GM23338 (cell line): ENCODE data around the gene SYT9. TPM values are rescaled to one million over a fixed set of nuclear protein-coding genes. Genes with fewer than 3 reads are reported as not detected.
A peak's percentile ranks its signal among the peaks of the same experiment; 100 is the strongest.

Experiments
- ATAC-seq: fragments of 200-7000 bp; cut with Tn5 transposase; 3 replicates; pipeline ENCODE4 v1.9.1; 2020
- DNase-seq: peaks from one replicate; pipeline ENCODE4 v3.0.0-alpha.2; 2015; ENCODE audit warnings: low spot score
- H2AFZ ChIP-seq: fragments of 200-600 bp; sonication (generic); 2 replicates; pipeline ENCODE4 v1.8.0; 2016; ENCODE audit warnings: antibody characterized with exemption, mild to moderate bottlenecking, moderate library complexity
- H3F3A ChIP-seq: fragments of 200-600 bp; sonication (generic); replicated peaks from 2 replicates; pipeline ENCODE4 v1.8.0; 2017; ENCODE audit warnings: antibody characterized with exemption, mixed run types, low read depth
- H3K27ac ChIP-seq: fragments of 200-600 bp; sonication (generic); 2 replicates; pipeline ENCODE4 v1.6.1; 2016; ENCODE audit warnings: low read depth
- H3K27me3 ChIP-seq: fragments of 200-600 bp; sonication (generic); 2 replicates; pipeline ENCODE4 v1.8.0; 2016; ENCODE audit warnings: mild to moderate bottlenecking, mixed run types, moderate library complexity; ENCODE audit not compliant: insufficient read depth
- H3K36me3 ChIP-seq: fragments of 200-600 bp; sonication (generic); 2 replicates; pipeline ENCODE4 v1.8.0; 2016; ENCODE audit warnings: mild to moderate bottlenecking; ENCODE audit not compliant: insufficient read depth
- H3K4me1 ChIP-seq: fragments of 200-600 bp; sonication (generic); 2 replicates; pipeline ENCODE4 v1.8.0; 2016; ENCODE audit warnings: mild to moderate bottlenecking, moderate library complexity; ENCODE audit not compliant: insufficient read depth
- H3K4me2 ChIP-seq: fragments of 200-600 bp; sonication (generic); 2 replicates; pipeline ENCODE4 v1.7.1; 2017; ENCODE audit warnings: mixed run types
- H3K4me3 ChIP-seq: fragments of 200-600 bp; sonication (generic); 2 replicates; pipeline ENCODE4 v1.6.1; 2016; ENCODE audit warnings: mixed run types
- H3K79me2 ChIP-seq: fragments of 200-600 bp; sonication (generic); replicated peaks from 2 replicates; pipeline ENCODE4 v1.8.0; 2017; ENCODE audit warnings: mild to moderate bottlenecking; ENCODE audit not compliant: insufficient read depth
- H3K9me2 ChIP-seq: fragments of 200-600 bp; sonication (generic); 2 replicates; pipeline ENCODE4 v1.8.0; 2017; ENCODE audit not compliant: insufficient read depth
- H4K20me1 ChIP-seq: fragments of 200-600 bp; sonication (generic); replicated peaks from 2 replicates; pipeline ENCODE4 v1.8.0; 2017; ENCODE audit warnings: mild to moderate bottlenecking; ENCODE audit not compliant: insufficient read depth
- H3K27ac Mint-ChIP-seq: 2 replicates; pipeline ENCODE4 v1.8.0; 2020; ENCODE audit warnings: inconsistent platforms, mild to moderate bottlenecking, moderate library complexity, mixed read lengths
- H3K27me3 Mint-ChIP-seq: 3 replicates; pipeline ENCODE4 v1.8.0; 2022; ENCODE audit warnings: low read depth, mild to moderate bottlenecking, moderate library complexity, mixed read lengths, inconsistent platforms; ENCODE audit not compliant: insufficient read depth, poor library complexity
- H3K36me3 Mint-ChIP-seq: 3 replicates; pipeline ENCODE4 v1.8.0; 2021; ENCODE audit warnings: low read depth, mild to moderate bottlenecking, inconsistent platforms, moderate library complexity, mixed read lengths
- H3K4me1 Mint-ChIP-seq: 3 replicates; pipeline ENCODE4 v1.8.0; 2020; ENCODE audit warnings: mild to moderate bottlenecking, inconsistent platforms, mixed read lengths
- H3K4me3 Mint-ChIP-seq: 3 replicates; pipeline ENCODE4 v1.8.0; 2021; ENCODE audit warnings: moderate library complexity, mild to moderate bottlenecking, inconsistent platforms, mixed read lengths
- H3K9me3 Mint-ChIP-seq: 3 replicates; pipeline ENCODE4 v1.8.0; 2020; ENCODE audit warnings: moderate library complexity, mild to moderate bottlenecking, inconsistent platforms, mixed read lengths
- CREB1 ChIP-seq: fragments of 250-450 bp; sonication (Bioruptor Pico); IDR thresholded peaks from 2 replicates; pipeline ENCODE4 v1.5.0; 2020; ENCODE audit warnings: low read depth, mild to moderate bottlenecking, moderate library complexity
- CTCF ChIP-seq, 2 experiments: fragments of 200-600 bp in 1 of 2; sonication (generic) in 1 of 2; conservative IDR thresholded peaks; 2 replicates each; pipeline versions ENCODE4 v1.5.1 to v1.6.1; 2016 to 2017; ENCODE audit warnings: antibody characterized with exemption in 2 of 2, low read depth in 2 of 2, mild to moderate bottlenecking in 2 of 2, moderate library complexity in 1 of 2
- ETS1 ChIP-seq: IDR thresholded peaks from 2 replicates; pipeline ENCODE4 v1.6.1; 2016; ENCODE audit warnings: antibody characterized with exemption
- EZH2 ChIP-seq: fragments of 200-600 bp; sonication (generic); IDR thresholded peaks from one replicate; pipeline ENCODE4 v1.8.0; 2017; ENCODE audit warnings: antibody characterized with exemption, mild to moderate bottlenecking, low read depth; ENCODE audit not compliant: unreplicated experiment
- EZH2phosphoT487 ChIP-seq: fragments of 200-600 bp; sonication (generic); IDR thresholded peaks from one replicate; pipeline ENCODE4 v1.8.1; 2018; ENCODE audit warnings: antibody characterized with exemption; ENCODE audit not compliant: unreplicated experiment
- JUNB ChIP-seq: IDR thresholded peaks from one replicate; pipeline ENCODE4 v1.6.1; 2016; ENCODE audit warnings: antibody characterized with exemption; ENCODE audit not compliant: unreplicated experiment
- NANOG ChIP-seq: IDR thresholded peaks from 2 replicates; pipeline ENCODE4 v1.6.1; 2016; ENCODE audit warnings: antibody characterized with exemption, borderline replicate concordance
- POLR2AphosphoS5 ChIP-seq: IDR thresholded peaks from 2 replicates; pipeline ENCODE4 v1.6.1; 2016; ENCODE audit warnings: antibody characterized with exemption, low read depth
- STAT1 ChIP-seq: IDR thresholded peaks from one replicate; pipeline ENCODE4 v1.6.1; 2016; ENCODE audit warnings: antibody characterized with exemption; ENCODE audit not compliant: unreplicated experiment
- ZNF114 ChIP-seq: fragments of 250-450 bp; sonication (Bioruptor Pico); IDR thresholded peaks from 2 replicates; pipeline ENCODE4 v1.5.0; 2020; ENCODE audit warnings: mild to moderate bottlenecking, moderate library complexity
- ZNF331 ChIP-seq: fragments of 250-450 bp; sonication (Bioruptor Pico); IDR thresholded peaks from 2 replicates; pipeline ENCODE4 v1.5.0; 2020; ENCODE audit warnings: low read depth, mild to moderate bottlenecking, moderate library complexity
- ZNF462 ChIP-seq: fragments of 250-450 bp; sonication (Bioruptor Pico); IDR thresholded peaks from 2 replicates; pipeline ENCODE4 v1.5.0; 2020; ENCODE audit warnings: mild to moderate bottlenecking, moderate library complexity
- polyA plus RNA-seq: library from polyadenylated mRNA; unstranded; fragments of >200 nt; fragmentation: Nextera tagmentation; extraction: Ambion mirVana; gene quantifications from 2 replicates; pipeline ENCODE4 v1.2.1, GENCODE V29; 2016
- total RNA-seq: library from RNA; depleted of rRNA; stranded (reverse); fragments of >200 nt; shearing (Covaris generic); gene quantifications from 2 replicates; pipeline ENCODE4 v1.2.3, GENCODE V29; 2014
- TF ChIP-seq, protein P1 (sequence below): IDR thresholded peaks from one replicate; pipeline ENCODE4 v1.6.1; 2018; ENCODE audit warnings: antibody characterized with exemption; ENCODE audit not compliant: unreplicated experiment

Gene SYT9
- total and polyA plus RNA-seq, 2 experiments from 2014 or later, result 0.91 to 2.4 TPM

DNA sequence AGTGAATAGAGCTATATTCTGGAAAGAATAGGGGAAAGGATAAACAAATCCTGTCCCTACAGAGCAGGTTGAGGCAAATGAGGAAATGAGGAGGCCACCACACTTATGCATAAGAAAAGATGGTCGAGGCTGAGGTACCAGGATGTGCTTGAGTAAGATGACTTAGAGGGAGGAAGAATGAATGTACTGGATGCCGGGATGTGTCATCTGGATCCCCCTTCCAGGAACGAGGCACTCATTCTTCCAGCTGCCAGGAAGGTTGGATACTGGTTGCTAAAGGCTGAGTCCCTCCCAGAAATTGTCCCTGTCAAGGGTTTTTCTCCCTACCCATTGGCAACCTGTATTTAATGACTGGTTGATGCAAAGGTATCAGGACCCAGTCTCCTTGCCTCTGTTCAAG is 31.1 kb upstream of the SYT9 start:
- DNase-seq (peak; percentile 9), ATAC-seq (no peak)
- no peak overlapping the region for H3K27ac Mint-ChIP-seq
- Histone ChIP-seq H2AFZ (0 out of 2 replicates have a peak overlapping the region, but pooled peaks have one; percentile 9), H3K27me3 (no peaks in the 10 kb centered on the region), H4K20me1 (no peaks in the 10 kb centered on the region), H3K79me2 (no peaks in the 10 kb centered on the region), H3K9me2 (no peaks in the 10 kb centered on the region), H3K36me3 (no peaks in the 10 kb centered on the region), H3K27ac (no peak overlapping the region), H3K4me3 (no peak overlapping the region), H3K4me1 (peaks cover 6% of the 10 kb centered on the region; the same call in 1 of the 2 replicates), H3F3A (no peaks in the 10 kb centered on the region), H3K4me2 (no peak overlapping the region)
- H3K36me3 Mint-ChIP-seq, result no peaks in the 10 kb centered on the region
- no peaks in the 10 kb centered on the region for H3K9me3 Mint-ChIP-seq
- TF ChIP-seq, protein P1, sequence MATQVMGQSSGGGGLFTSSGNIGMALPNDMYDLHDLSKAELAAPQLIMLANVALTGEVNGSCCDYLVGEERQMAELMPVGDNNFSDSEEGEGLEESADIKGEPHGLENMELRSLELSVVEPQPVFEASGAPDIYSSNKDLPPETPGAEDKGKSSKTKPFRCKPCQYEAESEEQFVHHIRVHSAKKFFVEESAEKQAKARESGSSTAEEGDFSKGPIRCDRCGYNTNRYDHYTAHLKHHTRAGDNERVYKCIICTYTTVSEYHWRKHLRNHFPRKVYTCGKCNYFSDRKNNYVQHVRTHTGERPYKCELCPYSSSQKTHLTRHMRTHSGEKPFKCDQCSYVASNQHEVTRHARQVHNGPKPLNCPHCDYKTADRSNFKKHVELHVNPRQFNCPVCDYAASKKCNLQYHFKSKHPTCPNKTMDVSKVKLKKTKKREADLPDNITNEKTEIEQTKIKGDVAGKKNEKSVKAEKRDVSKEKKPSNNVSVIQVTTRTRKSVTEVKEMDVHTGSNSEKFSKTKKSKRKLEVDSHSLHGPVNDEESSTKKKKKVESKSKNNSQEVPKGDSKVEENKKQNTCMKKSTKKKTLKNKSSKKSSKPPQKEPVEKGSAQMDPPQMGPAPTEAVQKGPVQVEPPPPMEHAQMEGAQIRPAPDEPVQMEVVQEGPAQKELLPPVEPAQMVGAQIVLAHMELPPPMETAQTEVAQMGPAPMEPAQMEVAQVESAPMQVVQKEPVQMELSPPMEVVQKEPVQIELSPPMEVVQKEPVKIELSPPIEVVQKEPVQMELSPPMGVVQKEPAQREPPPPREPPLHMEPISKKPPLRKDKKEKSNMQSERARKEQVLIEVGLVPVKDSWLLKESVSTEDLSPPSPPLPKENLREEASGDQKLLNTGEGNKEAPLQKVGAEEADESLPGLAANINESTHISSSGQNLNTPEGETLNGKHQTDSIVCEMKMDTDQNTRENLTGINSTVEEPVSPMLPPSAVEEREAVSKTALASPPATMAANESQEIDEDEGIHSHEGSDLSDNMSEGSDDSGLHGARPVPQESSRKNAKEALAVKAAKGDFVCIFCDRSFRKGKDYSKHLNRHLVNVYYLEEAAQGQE, result no peak
- TF ChIP-seq JUNB (no peak), EZH2 (no peak), ZNF462 (CRISPR knock-in tag) (no peak), CTCF (conservative IDR thresholded peaks at IDR 0.05; ENCODE audit: low read depth in 2 of 2) (no peak), STAT1 (no peak), ETS1 (no peak), NANOG (no peak), EZH2phosphoT487 (no peak), CREB1 (CRISPR knock-in tag) (no peak), ZNF114 (CRISPR knock-in tag) (no peak), ZNF331 (CRISPR knock-in tag) (no peak), POLR2AphosphoS5 (no peak)
- H3K4me1 Mint-ChIP-seq, result peaks cover 9% of the 10 kb centered on the region
- H3K4me3 Mint-ChIP-seq, result no peak overlapping the region
- no peaks in the 10 kb centered on the region for H3K27me3 Mint-ChIP-seq
